ENCODE measurements around the gene C6orf89.

The C6orf89 gene

DNA sequence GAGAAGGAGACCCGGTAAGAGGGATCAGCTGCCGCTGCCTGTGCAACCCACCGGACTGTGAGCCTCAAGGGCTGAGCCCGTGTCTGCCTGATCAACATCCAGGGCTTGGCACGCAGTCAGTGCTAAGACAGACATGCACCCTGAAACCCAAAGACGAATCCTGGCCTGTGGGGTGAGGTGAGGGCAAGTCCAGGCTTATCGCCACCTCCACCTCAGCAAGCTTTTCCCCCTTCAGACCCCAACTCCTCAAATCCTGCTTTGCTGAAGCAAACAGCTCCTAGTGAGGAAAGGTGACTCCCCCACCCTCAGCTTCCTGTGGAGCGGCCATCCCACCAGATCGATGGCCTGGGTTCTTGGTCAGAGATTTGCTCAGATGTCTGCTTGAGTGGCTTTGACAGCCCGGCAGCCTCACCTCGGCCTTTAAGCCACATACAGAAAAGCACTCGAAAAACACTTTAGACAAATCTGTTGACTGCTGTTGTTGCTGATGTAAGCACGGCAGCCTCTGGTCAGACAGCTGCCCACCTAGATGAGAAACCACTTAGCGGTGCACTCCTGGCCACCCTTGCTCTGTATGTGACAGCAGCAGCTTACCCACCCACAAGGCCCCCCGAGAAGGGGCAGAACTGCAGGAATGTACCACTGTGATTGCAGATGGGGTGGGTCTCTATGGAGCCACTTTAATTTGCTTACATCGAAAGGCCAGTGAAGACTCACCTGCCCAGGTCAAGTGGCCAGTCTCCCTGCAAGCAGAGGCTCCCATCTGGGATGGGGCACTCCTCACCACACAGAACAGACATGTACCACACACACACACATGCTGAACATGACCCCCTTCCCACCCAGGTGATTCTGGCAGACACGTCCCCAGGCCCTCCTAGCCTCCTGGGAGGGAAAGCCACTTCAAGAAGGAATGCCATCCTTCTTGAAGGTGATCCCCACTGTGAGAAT, 85.4 kb downstream of the C6orf89 start:
- DNase-seq: no peak

DNA sequence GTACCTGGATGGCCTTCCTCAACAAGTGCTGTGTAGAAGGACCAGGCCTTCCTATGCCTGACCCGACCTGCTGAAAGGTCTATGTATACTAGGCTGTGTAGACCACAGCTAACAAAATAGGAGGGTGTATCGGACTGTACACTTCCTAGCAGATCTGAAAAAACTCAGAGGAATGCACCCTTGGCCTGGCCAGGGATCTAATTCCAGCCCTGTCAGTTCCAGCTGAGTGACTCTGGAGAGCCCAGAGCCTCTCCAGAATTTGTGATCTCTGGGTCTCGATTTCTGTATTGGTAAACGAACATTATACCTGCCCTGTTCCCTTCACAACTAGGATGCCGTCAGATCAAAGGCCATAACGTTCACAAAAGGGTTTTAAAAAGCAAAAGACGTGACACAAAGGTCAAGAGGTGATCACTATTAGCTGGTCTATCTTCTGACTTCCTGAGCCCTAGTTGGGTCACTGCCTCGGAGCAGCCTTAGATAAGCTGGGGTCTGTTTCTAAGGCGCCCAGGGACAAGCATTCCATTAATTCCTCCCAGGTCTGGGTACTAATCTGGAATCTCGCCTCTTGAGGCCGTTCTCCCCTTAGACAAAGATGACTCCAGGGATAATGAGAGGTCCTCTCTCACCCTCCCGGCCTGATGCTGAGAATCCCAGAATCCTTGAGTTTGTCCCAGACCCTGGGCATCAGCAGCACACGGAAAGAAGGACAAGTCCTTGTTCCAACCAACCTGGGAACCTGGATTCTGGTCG, 86.3 kb downstream of the C6orf89 start:
- DNase-seq: no peak

DNA sequence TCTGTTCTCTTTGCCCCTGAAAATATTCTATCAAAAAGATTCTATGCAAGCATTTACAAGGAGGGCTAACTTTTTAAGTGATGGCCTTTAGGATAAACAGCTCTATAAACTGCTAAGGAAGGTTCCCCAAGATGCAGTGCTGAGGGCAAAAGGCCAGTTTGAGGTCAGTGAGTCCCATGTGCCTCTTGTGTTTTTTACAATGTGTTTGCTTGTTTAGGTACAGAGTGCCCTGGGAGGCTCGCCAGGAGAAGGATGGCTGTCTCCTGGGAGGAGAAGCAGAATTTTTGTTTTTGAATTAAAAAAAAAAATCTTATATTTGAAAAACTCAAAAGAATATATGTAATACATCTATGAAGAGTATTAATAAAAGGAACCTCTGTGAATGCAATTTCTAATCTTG, 87.4 kb downstream of the C6orf89 start:
- no peak for DNase-seq

DNA sequence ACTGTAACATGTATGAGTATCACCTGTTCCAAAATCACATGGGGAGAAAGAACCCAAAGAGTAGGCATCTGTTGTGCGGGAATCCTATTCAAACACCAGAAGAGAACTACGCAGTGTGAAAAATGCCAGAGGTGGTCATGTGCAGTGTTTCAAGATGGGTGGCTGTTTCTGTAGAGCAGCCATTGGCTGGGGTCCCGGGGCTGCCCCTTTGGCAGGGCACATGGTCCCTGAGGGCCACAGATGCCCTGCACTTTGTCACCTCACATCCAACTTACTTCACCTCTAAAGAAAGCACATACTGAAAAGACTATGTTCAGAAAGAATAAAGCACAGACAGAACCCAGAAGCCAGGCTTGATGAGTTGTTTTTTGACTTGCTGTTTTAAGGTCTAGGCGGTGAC, 87.9 kb downstream of the C6orf89 start:
- DNase-seq: no peak

DNA sequence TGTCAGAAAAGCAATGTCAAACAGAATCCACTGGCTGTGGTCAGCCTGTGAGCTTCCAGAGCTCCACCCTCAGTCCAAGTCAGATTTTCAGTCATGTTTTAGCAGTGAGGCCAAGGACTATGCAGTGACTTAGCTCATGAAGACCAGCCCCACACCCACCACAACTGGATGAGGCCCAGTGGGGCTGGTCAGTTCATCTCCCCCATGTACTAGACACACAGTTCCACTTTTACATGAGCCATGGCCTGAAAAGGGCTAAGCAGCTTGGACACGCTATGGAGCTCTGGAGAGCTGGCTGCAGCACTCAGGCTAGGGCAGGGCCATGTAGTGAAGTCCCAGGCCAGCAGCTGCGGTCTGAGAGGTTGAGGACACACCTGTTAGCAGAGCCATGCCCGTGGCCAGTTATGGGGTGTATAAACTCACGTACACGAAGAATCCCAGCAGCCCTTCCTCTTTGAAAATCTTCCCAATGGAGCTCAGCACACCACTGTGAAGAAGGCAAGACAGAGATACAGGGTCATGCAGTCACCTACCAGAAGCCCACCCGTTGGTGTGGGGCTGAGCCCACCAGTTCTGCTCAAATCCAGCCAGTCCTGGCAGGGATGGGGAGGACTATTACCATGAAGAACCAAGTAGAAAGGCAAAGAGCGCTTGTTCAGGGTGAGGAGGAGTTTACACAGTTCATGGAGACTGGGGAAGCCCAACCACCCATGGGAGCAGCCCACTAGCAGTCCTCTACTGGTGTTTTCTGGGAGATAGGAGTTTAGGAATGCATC, 89.7 kb downstream of the C6orf89 start:
- no peak for DNase-seq

DNA sequence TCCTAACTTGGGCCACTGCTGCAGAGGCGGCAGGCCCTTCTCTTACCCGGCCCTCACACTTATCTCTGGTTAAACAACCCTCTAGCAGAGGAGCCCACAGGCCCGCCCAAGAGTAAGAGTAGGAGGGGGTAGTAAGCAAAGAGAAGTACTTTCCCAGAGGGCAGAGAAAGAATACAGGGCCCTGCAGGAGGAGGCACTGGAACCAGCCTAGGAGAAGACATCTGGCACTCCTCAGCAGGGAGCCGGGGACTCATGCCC, 90.2 kb downstream of the C6orf89 start:
- DNase-seq: no peak

DNA sequence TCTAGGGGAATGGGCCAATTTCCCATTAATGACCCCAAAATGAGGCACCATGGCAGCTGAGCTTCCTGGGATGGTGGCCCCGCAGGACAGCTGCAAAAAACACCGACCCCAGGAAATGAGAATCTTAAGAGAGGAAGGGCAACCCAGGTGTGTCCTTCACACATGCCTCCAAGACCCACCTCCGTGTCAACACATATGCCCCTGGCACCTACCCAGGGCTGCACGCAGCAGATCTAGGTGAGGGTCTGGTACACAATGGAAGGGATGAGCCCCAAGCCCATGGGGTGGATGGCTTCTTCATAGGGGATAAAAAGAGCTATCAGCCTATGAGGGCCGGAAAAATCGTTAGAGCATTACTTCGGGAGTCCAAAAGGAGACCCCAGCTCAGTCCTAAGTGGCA, 90.8 kb downstream of the C6orf89 start:
- no peak for DNase-seq

DNA sequence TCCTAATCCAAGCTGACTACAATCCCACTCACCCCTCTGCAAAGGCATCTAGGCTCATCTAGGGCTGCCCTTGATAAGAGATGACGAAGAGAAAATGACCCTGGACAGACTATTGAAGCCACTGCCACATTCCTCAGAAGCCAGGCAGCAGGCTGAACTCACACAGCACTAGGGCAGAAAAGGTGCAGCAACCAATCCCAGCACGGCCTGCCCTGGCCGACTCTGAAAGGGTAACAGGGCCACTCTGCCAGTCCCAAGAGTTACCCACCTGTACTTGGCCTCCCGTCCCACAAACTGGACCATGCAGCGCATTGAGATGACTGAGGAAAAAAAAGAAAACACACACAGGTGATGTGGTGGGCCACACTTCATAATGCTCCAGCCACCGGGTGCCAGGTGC, 91.2 kb downstream of the C6orf89 start:
- no peak for DNase-seq

DNA sequence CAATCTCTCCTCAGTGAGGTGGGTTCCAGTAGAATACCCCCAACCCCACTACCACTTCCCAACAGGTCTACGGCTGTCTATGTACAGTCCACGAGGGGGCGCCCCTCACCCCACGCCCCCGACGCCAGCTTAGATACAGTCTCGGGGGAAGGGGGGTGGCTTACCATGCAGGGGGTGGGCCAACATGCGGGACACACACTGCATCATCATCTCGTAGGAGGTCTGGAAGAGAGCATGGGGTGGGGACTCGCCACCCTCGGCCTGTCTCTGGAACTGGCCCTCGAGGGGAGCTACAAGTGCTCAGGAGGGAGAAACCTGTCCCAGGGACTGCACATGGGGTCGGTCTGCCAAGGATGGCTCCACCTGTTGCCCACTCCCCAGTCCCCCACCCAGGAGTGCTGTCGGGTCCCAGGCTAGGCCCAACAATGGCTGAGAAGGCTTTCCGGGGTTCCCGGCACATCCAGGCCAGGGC, 91.8 kb downstream of the C6orf89 start:
- no peak for DNase-seq

All from MV-4-11 (cell line).